AG10803 (cell line): Measurements from ENCODE around the gene PGS1.

Experiments
- DNase-seq: peaks from one replicate; pipeline ENCODE4 v3.0.0; 2010; ENCODE audit warnings: low read depth
- H3K4me3 ChIP-seq: 2 replicates; pipeline ENCODE4 v1.5.1; 2011; ENCODE audit warnings: mild to moderate bottlenecking, low read length, control low read depth
- CTCF ChIP-seq: conservative IDR thresholded peaks from 2 replicates; pipeline ENCODE4 v1.5.1; 2011; ENCODE audit warnings: mild to moderate bottlenecking, low read length, control low read depth, inconsistent platforms

The PGS1 gene

GRCh38 chr17:78403822-78404221, 25.4 kb downstream of the PGS1 start:
- DNase-seq, result no peak
- TF ChIP-seq CTCF, result no peak
- no peak overlapping the region for H3K4me3 ChIP-seq

GRCh38 chr17:78406396-78406795, 27.9 kb downstream of the PGS1 start:
- DNase-seq, result no peak
- H3K4me3 ChIP-seq, result no peak overlapping the region
- no peak for TF ChIP-seq CTCF

- TF ChIP-seq CTCF, result no peak
These were observed 28.5 kb downstream of the PGS1 start for GRCh38 chr17:78406920-78407319.

DNA sequence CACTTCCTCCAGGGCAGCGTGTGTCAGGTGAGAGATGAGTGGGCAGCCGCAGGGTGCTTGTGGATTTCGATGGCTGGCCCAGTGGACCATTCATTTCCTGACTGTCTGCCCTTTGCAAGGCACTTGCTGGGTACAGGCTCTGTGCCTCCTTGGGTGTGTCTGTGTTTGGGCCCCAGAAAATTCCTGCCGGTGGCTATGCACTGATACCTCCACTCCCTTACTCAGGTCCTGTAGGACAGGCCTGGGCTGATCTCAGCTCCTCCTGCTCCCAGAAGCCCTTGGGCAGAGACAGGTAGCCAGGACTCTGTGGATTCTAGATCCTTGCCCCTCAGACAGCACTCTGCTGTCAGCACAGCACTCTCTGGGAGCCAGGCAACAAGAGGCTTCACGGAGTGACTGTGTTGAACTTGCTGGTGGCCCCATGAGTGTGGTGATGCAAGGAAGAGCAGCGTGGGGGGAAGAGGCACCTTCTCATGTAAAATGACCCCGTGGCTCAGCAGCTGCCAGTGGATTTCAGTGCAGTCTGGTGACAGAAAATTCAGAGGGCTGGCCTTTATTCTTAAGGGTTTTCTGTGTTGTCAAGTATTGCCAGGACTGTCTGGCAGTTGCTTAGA, 29.0 kb downstream of the PGS1 start:
- DNase-seq, result no peak
- TF ChIP-seq CTCF, result no peak
- H3K4me3 ChIP-seq, result no peak overlapping the region

More at GRCh38 chr17:78406920-78407319, 28.5 kb downstream of the PGS1 start:
- DNase-seq, result no peak
- no peak overlapping the region for H3K4me3 ChIP-seq

DNA sequence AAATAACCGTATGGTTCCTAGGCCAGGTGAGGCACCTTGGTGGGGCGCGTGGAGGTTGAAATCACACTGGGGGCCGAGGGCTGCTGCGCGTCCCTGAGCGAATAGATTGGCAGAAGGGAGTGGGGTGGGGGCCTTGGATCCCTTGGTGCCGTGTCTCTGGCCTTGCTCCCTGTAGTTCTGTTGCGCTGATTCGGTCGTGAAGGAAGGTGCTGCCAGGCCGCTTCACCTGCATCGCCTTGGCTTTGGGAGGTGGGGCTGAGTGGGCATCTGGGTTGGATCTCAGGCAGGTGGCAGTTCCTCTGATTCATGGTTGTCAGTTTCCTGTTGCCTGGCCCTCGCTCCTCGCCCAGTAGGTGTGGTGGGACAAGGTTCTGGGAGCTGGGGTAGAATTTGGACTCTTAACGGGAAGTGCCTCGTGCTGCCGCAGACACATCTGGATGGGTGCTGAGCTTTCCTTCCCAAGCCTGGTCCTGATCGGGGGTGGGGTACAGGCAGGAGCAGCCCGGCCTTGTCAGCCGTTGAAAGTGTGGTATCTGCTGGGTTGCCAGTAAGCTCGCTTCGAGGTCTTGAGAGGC, 30.1 kb downstream of the PGS1 start:
- no peak overlapping the region for H3K4me3 ChIP-seq
- no peak for DNase-seq
- TF ChIP-seq CTCF, result no peak

GRCh38 chr17:78409191-78409928, 30.9 kb downstream of the PGS1 start:
- H3K4me3 ChIP-seq, result no peak overlapping the region
- DNase-seq, result no peak
- no peak for TF ChIP-seq CTCF
